ENCODE data around the gene PDE4D. TPM values are rescaled to one million over a fixed set of nuclear protein-coding genes. Genes with fewer than 3 reads are reported as not detected.

PDE4D gene
- total RNA-seq, 2 experiments from 2014 or later: 164 to 175 TPM

DNA sequence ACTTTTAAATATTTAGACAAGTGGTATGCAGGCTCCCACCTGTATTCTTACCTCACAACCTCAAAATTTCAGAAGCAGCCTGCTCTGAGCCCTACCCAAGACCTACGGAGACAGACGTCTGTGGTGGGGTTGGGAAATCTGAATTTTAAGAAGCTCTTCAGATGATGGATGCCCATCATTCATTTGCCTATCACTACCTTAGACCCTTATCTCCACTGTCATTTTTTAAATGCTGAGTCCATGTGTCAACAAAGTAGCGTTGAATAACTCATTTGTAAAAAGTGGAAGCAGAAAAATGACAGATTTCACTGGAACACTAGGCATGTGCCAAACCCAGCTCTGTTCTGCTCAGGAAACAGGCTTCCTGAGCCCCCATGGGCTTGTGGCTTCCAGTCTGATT lies 85.7 kb downstream of the PDE4D start:
- DNase-seq (no peak), ATAC-seq (ENCODE audit: poor library complexity) (no peak)
- no peaks in the 10 kb centered on the region for H3K36me3 Mint-ChIP-seq (ENCODE audit: low read depth)
- ChIA-PET POLR2A (no interaction called here), CTCF (interaction anchor here (0.7 kb wide), 1 partner anchor 553 kb away, joined by 3 read pairs; no protein-coding TSS in a partner anchor)
- peaks cover 5% of the 10 kb centered on the region for H3K4me1 Mint-ChIP-seq (ENCODE audit: low read depth)
- H3K27ac Mint-ChIP-seq: no peak overlapping the region
- no peak overlapping the region for H3K4me3 ChIP-seq (ENCODE audit: low read length)
- no peaks in the 10 kb centered on the region for H3K9me3 Mint-ChIP-seq
- no peaks in the 10 kb centered on the region for H3K36me3 ChIP-seq (ENCODE audit: insufficient read depth, low read length)
- no peak overlapping the region for H3K4me3 Mint-ChIP-seq
- peaks cover 0 to 6% of the 10 kb centered on the region in 2 experiments for H3K27me3 ChIP-seq (ENCODE audit: control insufficient read depth in 1 of 2, insufficient read depth in 2 of 2, low read length in 2 of 2)
- H3K9me3 ChIP-seq (ENCODE audit: control insufficient read depth in 1 of 2, insufficient read depth in 1 of 2, low read length in 2 of 2): no peaks in the 10 kb centered on the region
- peaks cover 3% of the 10 kb centered on the region for H3K4me1 ChIP-seq (ENCODE audit: insufficient read depth, low read length)
- intact Hi-C loops (cut with DNase I, micrococcal nuclease): no loop called here
- peaks cover 32% of the 10 kb centered on the region for H3K27me3 Mint-ChIP-seq
- H3K27ac ChIP-seq (ENCODE audit: low read depth in 1 of 2, low read length in 2 of 2): no peak overlapping the region
- no peak for TF ChIP-seq CTCF (IDR thresholded peaks at IDR 0.05)

GRCh38 chr5:59800347-59800893 lies 93.1 kb downstream of the PDE4D start:
- intact Hi-C loops (cut with DNase I, micrococcal nuclease): loop anchor here (1.0 to 5.0 kb wide), 6 partner anchors 40 to 928 kb away; no protein-coding TSS in a partner anchor
- Mint-ChIP-seq H3K4me1 (ENCODE audit: low read depth) (no peaks in the 10 kb centered on the region), H3K27ac (no peak overlapping the region), H3K9me3 (no peaks in the 10 kb centered on the region), H3K4me3 (no peak overlapping the region), H3K27me3 (peaks cover 5% of the 10 kb centered on the region), H3K36me3 (ENCODE audit: low read depth) (no peaks in the 10 kb centered on the region)
- DNase-seq (no peak), ATAC-seq (ENCODE audit: poor library complexity) (no peak)
- Histone ChIP-seq H3K27me3 (ENCODE audit: control insufficient read depth in 1 of 2, insufficient read depth in 2 of 2, low read length in 2 of 2) (peaks cover 0 to 4% of the 10 kb centered on the region in 2 experiments), H3K27ac (ENCODE audit: low read depth in 1 of 2, low read length in 2 of 2) (no peak overlapping the region), H3K36me3 (ENCODE audit: insufficient read depth, low read length) (no peaks in the 10 kb centered on the region), H3K9me3 (ENCODE audit: control insufficient read depth in 1 of 2, insufficient read depth in 1 of 2, low read length in 2 of 2) (no peaks in the 10 kb centered on the region), H3K4me3 (ENCODE audit: low read length) (no peak overlapping the region), H3K4me1 (ENCODE audit: insufficient read depth, low read length) (no peaks in the 10 kb centered on the region)
- CTCF ChIA-PET: interaction anchor here (0.9 to 3.2 kb wide), 6 partner anchors 10 to 612 kb away, joined by 3 to 20 read pairs (median 6); no protein-coding TSS in a partner anchor
- POLR2A ChIA-PET: no interaction called here
- TF ChIP-seq CTCF (IDR thresholded peaks at IDR 0.05): no peak

GRCh38 chr5:59799668-59800346 lies 93.7 kb downstream of the PDE4D start:
- ATAC-seq (ENCODE audit: poor library complexity) (peak; percentile 62), DNase-seq (peak in 4 of 14 experiments; percentile 21 to 70 (median 58))
- no peaks in the 10 kb centered on the region for H3K36me3 ChIP-seq (ENCODE audit: insufficient read depth, low read length)
- Mint-ChIP-seq H3K4me3 (no peak overlapping the region), H3K4me1 (ENCODE audit: low read depth) (no peaks in the 10 kb centered on the region), H3K9me3 (no peaks in the 10 kb centered on the region), H3K36me3 (ENCODE audit: low read depth) (no peaks in the 10 kb centered on the region), H3K27me3 (peaks cover 5% of the 10 kb centered on the region), H3K27ac (no peak overlapping the region)
- H3K27ac ChIP-seq (ENCODE audit: low read depth in 1 of 2, low read length in 2 of 2): no peak overlapping the region
- H3K4me3 ChIP-seq (ENCODE audit: low read length): no peak overlapping the region
- H3K9me3 ChIP-seq (ENCODE audit: control insufficient read depth in 1 of 2, insufficient read depth in 1 of 2, low read length in 2 of 2): no peaks in the 10 kb centered on the region
- H3K4me1 ChIP-seq (ENCODE audit: insufficient read depth, low read length): no peaks in the 10 kb centered on the region
- intact Hi-C loops (cut with DNase I, micrococcal nuclease): loop anchor here (1.0 to 10.0 kb wide), 7 partner anchors 40 to 928 kb away; no protein-coding TSS in a partner anchor
- ChIA-PET POLR2A (no interaction called here), CTCF (interaction anchor here (0.9 to 3.2 kb wide), 6 partner anchors 11 to 611 kb away, joined by 3 to 20 read pairs (median 6); no protein-coding TSS in a partner anchor)
- TF ChIP-seq CTCF (IDR thresholded peaks at IDR 0.05): peak; percentile 90
- H3K27me3 ChIP-seq (ENCODE audit: control insufficient read depth in 1 of 2, insufficient read depth in 2 of 2, low read length in 2 of 2): peaks cover 0 to 4% of the 10 kb centered on the region in 2 experiments
